Left renal cortex interstitium (tissue), 4 donors: Measurements from ENCODE around the gene CNTNAP2. TPM values are rescaled to one million over a fixed set of nuclear protein-coding genes. Genes with fewer than 3 reads are reported as not detected.
A peak's percentile ranks its signal among the peaks of the same experiment; 100 is the strongest.

ENCODE experiments used
- DNase-seq, 4 donors: peaks; one replicate each; pipeline ENCODE4 v3.0.0-alpha.2; 2013; ENCODE audit warnings: low read depth in 4 of 4, low spot score in 2 of 4, missing footprints in 1 of 4
- polyA plus RNA-seq, 4 donors: library from polyadenylated mRNA; unstranded; fragments of 120-200 nt; gene quantifications; one replicate each; pipeline ENCODE4 v1.2.1, GENCODE V29; 2013; ENCODE audit not compliant: insufficient read length in 4 of 4

Gene CNTNAP2
- polyA plus RNA-seq, 4 donors, result 22.3 to 27.6 (median 27.1) TPM

DNA sequence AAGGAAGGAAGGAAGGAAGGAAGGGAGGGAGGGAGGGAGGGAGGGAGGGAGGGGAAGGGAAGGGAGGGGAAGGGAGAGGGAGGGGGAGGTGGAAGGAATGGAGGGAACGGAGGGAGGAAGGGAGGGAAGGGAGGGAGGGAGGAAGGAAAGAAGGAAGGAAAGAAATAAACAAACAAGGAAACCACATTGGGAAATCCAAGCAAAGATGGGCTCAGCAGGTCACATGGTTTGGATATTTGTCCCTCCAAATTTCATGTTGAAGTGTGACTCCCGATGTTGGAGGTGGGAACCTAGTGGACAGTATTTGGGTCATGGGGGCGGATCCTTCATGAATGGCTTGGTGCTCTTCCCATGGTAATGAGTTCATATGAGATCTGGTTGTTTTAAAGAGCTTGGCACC, 2019.4 kb downstream of the CNTNAP2 start:
- no peak for DNase-seq

DNA sequence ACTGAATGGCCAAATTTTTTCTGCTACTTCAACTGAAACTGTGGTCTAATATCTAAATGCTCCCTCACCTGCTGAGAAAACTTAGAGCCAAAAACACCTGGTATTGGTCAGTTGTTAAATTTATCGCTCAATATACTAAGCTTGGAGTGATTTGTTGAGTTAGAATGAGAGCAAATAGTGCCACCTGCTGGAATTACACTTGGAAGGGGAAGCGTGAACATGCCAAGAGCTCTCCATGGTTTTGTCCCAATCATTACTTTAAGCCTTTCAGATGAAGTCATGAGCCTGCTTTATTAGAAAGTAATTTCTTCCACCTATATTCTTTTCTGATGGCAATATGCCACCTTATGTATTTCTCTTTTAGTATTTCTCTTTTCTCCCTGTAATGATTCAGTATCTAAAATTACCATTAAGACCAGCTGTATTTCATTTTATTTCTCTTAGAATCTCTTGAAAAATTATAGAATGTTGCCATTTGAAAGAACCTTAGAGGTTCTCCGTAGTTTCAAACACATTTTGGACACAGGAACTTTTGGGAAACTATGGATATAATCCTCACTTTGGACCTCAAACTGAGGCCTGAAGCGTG, 2026.2 kb downstream of the CNTNAP2 start:
- peak in 2 of 4 donors; percentile 46 to 48 for DNase-seq

DNA sequence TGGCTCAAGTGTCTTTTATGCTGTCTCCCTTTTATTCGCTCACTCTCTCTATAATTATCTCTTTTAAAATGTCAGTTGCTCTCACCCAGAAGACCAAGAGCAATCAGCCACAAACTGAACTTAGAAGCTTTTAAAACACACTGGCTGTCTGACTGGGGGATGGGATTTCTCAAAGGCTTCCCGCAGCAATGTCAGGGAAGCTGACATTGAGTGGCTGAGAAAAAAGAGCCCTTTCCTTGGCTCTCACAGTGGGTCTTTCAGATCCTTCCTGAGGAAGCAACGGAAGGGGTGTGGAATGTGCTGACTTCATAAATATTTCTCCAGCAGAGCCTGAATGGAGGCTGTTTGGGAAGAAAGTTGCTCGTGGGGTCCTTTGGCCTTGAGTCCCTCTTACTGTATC, 2028.2 kb downstream of the CNTNAP2 start:
- DNase-seq, result no peak

DNA sequence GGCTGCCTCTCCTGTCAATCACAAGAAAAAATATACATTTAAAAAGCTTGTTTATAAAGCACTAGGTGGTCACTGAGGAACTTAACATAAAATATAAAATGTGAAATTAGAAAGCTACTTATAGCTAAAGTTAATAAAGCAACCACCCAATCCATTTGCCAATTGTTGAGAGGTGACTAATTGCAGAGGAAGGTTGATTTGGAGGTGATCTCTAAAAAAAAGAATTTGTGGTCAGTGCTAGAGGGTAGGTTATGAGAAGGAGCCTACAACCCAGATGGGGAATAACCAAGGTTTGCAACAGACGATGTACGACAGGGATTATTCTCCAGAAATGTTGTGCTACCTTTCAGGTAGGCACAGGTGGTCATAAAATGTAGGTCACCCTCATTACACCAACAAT, 2029.7 kb downstream of the CNTNAP2 start:
- no peak for DNase-seq

DNA sequence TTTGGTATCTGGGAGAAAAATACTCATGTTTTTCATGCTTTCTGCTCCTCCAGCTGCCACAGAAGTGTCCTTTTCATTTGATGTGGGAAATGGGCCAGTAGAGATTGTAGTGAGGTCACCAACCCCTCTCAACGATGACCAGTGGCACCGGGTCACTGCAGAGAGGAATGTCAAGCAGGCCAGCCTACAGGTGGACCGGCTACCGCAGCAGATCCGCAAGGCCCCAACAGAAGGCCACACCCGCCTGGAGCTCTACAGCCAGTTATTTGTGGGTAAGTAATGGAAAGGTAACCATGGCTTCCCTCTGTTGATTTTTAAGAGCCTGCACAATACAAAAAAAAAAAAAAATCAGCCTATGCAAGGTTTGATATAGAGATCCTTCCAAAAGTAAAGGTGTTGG, 2030.8 kb downstream of the CNTNAP2 start:
- DNase-seq, result no peak

DNA sequence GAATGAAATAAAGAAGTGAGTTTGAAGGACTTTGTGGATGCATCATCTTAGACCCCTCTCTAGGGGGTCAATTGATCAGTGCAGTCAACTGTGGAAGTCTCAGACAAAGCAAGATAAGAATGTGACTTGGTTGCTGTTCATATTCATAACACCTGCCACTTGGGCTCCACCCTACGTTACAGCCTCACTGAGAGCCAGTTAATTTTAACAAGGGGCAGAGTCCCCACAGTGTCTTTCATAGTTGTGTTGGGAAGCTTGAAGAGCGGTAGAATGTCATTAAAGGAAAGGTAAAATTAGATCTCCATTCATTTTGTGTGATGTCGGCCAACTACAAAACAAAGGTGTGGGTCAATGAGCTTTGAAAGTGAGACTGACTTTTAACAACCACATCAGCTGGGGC, 2031.9 kb downstream of the CNTNAP2 start:
- DNase-seq, result no peak

DNA sequence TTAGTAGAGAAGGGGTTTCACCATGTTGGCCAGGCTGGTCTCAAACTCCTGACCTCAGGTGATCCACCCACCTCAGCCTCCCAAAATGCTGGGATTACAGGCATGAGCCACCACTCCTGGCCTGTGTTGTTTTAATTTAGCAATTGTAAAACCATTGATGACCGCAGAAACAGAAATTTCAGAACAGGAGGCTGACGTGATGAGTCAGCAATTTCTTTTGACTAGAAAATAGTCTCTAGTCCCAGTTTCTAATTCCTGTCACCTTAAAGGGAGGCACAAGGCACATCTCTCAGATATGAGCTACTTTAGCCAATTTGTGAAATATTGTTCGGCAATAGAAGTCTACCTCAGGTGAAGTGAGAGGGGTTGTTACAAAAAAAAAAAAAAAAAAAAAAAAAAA, 2033.1 kb downstream of the CNTNAP2 start:
- no peak for DNase-seq

DNA sequence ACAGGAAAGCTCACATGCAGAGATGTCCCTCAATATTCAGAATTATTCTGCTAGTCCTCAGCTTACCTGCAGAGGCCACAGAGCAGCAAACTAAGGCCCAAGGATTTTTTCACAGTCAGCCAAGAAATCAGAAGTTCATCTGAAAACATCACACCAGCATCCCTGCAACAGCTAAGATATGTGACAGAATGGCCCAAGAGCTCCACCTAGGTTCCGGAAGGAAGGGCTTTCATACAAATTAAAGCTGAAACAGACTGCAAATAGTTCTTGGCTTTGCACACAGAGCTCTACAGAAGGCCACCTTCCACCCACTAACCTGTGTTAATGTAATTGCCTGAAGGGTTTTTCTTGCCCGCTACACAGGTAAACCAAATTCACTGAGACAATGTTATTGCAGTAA, 2035.2 kb downstream of the CNTNAP2 start:
- no peak for DNase-seq

DNA sequence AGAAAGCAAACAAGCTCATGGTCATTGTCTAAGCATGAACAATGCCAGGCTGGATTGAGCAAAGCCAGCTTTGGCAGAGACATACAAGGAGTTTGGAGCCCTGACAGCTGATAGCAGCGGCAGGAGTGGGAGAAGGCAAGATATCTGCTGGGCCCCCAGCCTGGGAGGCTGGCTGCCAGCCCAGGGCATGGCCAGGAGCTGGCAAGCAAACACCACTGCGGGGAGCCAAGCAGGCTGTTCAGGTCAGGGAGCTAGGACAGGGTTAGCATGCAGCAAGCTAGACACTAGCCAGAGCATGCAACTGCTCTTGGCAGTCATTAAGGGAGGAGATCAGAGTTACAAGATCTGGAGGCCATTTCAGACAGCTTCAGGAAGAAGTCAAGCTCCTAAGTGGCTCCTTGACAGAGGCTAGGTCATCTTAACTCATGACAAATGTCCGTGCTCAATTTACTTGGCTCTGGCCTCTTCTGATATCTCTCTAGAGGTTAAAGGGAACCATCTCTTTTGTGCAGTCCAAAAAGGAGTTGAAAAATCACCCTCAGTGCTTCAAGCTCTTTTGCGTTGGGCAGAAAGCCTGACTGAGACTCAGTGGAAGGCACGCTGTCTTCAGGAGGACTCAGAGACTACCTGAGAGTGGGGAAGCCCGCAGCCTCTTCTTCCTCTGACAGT, 2037.1 kb downstream of the CNTNAP2 start:
- no peak for DNase-seq

DNA sequence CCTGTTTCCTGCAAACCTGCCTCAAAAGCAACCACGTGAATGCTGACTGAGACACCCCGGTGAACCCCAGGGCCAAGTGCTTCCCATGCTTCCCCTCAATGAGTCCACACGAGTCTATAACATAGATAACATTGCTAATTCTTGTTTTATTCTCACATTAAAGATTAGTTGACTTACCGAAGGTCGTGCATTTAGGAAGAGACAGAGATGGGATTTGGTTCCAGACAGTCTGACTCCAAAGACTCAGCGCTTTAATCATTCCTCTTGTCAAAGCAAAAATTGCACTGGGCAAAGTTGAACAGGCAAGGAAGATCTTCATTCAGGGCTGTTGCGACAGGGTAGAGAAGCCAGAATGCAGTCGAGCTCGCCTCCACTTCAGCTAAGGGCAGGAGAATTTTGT, 2038.4 kb downstream of the CNTNAP2 start:
- no peak for DNase-seq

DNA sequence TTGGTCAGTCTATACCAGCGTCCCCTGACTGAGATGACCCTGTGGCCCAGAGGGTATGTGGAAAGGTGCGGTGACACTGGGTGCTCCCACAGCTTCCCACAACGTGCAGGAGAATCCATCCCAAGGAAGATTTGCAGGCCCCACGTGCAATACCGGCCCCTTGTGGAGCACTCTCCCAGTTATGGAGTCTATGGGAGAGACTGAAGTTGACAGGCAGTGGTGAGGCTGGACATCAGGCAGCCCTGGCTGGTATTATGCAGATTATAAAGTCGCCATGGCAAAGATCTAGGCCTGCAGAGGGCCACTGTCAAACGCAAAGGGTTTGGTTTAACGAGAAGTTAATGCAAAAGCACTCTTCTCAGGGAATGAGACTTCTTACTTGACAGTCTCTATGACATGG, 2039.2 kb downstream of the CNTNAP2 start:
- no peak for DNase-seq

DNA sequence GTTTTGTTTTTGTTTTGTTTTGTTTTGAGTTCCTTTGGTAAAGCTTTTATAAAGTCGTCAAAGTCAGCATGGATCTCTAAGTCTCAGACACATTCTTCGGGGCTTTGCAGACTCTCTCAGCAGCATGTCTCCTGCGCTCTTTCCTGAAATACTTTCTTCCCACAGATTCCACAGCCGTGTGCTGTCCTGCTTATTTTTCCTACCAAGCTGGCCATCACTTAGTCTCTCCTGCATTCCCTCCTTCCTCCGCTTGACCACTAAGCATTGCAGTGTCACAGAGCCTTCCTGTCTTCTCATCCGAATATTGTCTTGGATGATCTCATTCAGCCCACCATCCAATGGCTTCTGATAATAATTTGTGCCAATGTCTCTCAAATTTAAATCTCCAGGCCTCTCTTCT, 2039.6 kb downstream of the CNTNAP2 start:
- DNase-seq, result no peak

DNA sequence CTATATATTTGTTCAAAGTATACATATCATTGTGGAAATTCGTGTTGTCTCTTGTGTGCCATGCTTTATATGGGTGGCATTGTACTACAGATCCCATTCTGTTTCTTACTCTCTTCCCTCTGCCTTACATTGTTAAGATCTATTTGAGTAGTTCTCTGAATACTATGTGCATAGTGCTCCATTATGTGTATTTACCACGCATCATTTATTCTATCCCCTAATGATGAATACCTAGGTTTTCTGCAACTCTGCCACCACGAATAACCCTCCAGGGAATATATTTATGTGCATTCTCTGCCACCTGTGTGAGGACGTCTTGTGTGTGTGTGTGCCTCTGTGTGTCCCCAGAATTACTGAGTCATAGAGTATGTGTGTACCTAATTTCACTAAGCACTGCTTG, 2042.7 kb downstream of the CNTNAP2 start:
- DNase-seq, result no peak

DNA sequence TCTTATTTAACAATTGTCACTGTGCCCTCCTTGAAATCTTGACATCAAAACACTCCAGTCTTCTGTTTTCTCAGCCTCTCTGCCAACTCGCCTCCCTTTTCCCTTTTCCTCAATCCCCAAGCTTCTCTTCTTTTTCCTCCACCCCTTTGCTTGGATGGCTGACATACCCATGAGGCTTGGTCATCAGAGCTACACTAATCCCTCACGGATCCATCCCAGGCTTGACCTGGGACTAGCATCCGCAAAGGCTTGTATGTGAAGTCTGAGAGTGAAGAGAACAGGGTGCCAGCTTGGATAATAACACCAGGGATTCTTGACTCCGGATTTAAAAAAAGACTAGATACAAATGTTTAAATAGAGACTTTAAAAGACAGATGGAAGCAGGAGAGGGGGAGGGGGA, 2045.2 kb downstream of the CNTNAP2 start:
- DNase-seq, result no peak

DNA sequence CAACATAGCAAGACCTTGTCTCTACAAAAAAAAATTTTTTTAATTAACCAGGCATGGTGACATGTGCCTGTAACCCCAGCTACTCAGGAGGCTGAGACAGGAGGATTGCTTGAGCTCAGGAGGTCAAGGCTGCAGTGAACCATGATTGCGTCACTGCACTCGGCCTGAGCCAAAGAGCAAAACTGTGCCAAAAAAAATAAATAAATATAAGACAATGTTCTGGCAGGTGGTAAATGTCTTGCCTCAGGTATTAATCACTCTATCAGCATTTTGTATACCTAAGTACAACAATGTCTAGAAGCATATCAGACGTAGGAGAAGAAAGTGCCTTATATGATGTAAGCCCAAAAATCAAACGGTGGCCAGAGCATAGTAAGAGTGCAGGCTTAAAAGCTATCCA, 2046.2 kb downstream of the CNTNAP2 start:
- DNase-seq, result no peak

DNA sequence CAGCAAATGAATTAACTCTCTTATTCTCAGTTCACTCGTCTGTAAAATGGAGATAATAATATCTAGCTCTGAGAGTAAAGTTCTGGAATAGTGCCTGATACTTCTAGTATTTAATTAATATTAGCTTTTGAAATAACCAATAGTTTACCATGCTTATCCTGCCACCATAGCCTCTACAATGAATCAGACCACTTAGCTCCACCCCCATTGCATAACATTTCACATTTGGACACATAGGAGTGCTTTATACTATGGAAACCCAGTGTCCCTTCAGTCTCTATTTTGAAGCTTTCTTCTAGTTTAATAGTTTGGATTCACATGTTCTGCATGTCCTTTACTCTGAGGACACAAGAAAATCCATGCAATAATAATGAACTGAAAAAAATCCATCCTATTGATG, 2046.6 kb downstream of the CNTNAP2 start:
- no peak for DNase-seq

DNA sequence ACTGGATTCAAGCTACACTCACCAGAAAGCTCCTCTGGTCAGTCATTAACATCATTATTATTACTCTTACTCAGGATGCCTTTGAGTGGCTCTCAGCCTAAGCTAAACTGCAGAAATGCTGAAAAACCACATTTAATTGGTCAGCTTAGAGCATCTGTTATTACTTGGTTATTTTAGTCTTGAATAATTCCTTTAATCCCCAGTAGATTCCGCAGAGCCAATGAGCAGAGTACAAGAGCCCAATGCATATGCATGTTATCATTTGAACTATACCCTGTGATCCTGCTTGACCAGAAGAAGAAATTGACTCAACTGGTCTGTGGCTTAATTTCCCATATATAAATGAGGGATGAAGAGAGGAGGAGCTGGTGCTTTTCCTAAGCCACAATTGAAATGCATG, 2056.3 kb downstream of the CNTNAP2 start:
- DNase-seq, result no peak

DNA sequence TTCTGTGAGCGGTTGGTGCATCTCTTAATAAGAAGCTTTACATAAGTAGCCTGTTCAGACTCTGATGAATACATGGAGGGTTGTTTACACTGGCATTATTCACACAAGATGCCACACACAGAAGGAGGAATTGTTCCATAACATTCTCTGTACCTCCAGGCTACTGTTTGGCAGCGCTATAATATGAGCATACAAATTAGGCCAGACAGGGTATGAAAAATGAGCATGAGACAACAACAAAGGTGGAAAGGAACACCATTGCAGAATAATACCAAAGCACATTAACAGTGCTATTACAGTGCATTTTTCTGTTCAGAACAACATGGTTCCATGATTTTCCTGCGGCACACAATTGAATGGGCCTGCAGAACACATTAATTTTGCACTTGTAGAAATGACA, 2056.8 kb downstream of the CNTNAP2 start:
- DNase-seq, result no peak

DNA sequence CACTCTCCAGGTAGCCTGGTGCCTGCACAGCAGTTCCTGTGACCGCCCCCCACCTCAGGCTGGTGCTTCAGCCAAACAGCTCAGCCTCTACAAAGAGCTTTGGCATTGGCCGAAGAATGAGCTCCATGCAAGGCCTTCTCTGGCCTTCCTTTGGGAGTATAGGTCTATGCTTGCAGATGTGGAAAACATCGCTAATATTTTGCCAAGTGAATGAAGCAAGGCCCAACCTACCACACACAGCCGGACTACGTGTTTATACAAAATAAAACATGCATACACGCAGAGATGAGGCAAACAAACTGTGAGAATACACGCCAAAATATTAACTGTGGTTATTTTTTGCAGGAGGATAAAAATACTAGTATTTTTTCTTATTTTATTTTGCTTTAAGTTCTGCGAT, 2057.8 kb downstream of the CNTNAP2 start:
- no peak for DNase-seq

DNA sequence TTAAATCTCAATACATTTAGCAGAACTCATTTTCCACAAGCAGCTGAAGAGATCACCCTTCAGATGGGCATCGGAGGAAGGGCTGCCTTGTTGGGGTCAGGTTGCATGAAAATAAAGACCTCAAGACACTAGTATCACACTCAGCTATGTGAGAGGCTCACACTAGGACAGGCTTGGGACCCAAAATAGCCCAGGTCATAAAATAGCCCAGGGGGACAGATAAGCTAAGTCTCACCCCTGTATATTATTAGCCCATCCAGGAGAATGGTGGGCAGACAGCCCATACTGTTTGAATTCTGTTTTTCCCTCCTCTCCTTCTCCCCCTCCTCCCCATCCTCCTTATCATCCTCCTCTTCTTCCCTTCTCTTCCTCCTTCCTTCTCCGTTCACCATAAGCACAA, 2058.9 kb downstream of the CNTNAP2 start:
- no peak for DNase-seq

DNA sequence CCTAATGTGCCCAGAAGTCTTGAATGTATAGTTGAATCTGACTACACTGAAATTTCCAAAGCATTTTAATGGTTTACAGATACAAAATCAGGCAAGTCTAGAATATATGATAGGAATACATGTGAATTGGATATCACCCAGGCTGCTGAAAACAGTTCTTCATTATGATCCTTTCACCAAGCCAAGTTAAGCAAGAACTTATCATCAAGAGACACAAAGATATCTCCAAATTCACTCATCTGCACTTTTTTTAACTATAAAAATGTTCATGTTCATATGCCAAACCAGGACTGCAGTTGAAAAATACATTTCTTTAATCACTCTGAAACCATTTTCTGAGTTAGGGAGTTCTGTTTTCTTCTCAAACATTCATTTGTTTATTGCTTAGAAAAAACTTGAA, 2061.4 kb downstream of the CNTNAP2 start:
- no peak for DNase-seq

DNA sequence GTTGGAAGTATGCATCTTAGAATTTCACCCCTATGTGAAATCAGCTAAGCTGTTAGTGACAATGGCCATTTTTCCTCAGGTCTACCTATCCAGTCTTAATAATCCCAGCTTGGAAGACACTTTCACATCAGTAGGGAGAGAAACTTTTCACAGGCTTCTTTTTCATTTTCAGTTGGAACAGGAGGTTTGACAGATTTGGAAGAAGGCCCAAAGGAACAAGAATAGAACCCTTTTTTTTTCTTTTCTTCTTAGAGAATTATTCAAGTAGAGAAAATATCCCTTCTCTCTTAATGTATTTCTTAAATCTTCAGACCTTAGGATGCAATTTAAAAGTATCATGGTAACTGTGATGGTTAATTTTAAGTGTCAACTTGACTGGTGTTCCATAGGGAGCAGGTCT, 2063.5 kb downstream of the CNTNAP2 start:
- no peak for DNase-seq

DNA sequence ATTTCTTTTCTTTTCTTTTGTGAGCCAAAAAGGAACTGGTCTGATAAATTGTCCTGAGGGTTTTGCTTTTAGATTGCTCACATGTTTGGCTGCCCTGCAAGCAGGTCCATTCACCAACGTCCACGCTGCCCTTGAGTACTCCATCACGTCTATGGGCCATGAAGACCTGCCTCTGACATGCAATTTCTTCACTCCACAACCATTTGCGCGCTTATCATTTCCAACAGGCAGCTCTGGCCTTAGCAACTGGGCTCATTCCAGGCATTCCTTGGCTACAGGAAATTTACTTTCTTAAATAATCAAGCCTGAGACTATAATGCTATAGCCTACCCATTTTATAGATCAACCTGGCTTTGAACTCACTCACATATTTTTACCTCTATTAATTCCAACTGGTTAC, 2065.7 kb downstream of the CNTNAP2 start:
- DNase-seq, result no peak
